Ishikawa (cell line): ENCODE results near the gene ARPC1A.

ENCODE experiments used
- EGR1 ChIP-seq: IDR thresholded peaks from 2 replicates; pipeline ENCODE4 v1.6.1; 2012
- NFIC ChIP-seq: IDR thresholded peaks from 2 replicates; pipeline ENCODE4 v1.6.1; 2012
- RAD21 ChIP-seq: IDR thresholded peaks from 2 replicates; pipeline ENCODE4 v1.6.1; 2012; ENCODE audit warnings: low read depth
- TF ChIP-seq, protein P1 (sequence below): IDR thresholded peaks from 2 replicates; pipeline ENCODE4 v1.6.1; 2012

- TF ChIP-seq RAD21 (no peak), EGR1 (0 out of 2 replicates have a peak, but pooled peaks have one; percentile 25), NFIC (no peak)
- TF ChIP-seq, protein P1, sequence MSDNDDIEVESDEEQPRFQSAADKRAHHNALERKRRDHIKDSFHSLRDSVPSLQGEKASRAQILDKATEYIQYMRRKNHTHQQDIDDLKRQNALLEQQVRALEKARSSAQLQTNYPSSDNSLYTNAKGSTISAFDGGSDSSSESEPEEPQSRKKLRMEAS, result no peak
These were observed 40.9 kb downstream of the ARPC1A start for GRCh38 chr7:99366646-99367045.
